Hair follicle dermal papilla cell (primary cell): ENCODE measurements around the gene GMPPB. TPM values are rescaled to one million over a fixed set of nuclear protein-coding genes. Genes with fewer than 3 reads are reported as not detected.

Experiments used
- small RNA-seq: library from RNA; depleted of rRNA; stranded (forward); fragments of <200 nt; gene quantifications from one replicate; pipeline ENCODE3, GENCODE V24; 2012
- total RNA-seq: library from RNA; depleted of rRNA; stranded (reverse); fragments of >200 nt; gene quantifications from 2 replicates; pipeline ENCODE4 v1.2.3, GENCODE V29; 2012

The GMPPB gene
- 29.3 and 31.0 TPM in 2 replicates for total RNA-seq

DNA sequence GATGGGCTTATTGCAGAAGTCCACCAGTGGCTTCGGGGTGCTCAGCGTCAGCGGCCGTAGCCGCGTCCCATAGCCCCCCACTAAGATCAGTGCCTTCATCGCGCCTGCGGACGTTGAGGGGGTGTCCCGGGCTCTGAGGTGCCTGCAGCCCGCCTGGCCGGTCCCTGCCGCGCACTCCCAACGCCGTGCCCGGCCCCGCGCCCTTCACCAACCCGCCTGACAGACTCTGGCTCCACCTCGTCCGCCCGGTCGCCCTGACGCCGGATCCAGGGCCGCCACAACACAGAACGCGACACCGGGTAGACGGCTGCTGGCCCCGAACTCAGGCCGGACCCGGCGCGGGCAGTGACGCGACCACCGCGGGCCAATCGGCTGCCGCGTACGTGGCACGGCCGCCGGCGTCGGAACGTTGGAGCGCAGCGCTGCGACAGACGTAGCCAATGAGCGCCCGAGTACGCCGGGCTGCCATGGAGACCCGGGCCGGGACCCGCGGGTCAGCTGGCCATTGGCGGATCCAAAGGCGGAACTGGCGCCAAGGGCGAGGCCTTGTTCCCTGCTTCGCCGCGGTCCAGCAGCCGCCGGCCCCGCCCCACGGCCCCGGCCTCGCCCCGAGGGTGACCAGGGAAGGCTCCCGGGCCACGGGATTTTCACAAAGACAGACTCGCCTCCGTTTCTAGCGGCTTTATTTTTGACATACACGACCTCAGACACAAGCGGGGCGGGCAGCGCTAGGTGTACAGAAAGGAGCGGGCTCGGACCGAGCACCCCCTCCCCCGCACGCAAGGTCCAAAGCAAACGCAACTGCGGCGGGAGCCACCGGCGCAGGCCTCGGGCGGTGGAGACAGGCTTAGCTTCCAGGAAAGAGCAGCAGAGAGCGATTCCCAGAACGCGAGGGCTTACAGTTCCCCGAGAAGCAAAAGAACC lies at the start of gene GMPPB:
Gene GMPPB (minus strand): TSS at position 324 of the 924 bp plus-strand sequence. CDS start 225 bp downstream, at position 99.

DNA sequence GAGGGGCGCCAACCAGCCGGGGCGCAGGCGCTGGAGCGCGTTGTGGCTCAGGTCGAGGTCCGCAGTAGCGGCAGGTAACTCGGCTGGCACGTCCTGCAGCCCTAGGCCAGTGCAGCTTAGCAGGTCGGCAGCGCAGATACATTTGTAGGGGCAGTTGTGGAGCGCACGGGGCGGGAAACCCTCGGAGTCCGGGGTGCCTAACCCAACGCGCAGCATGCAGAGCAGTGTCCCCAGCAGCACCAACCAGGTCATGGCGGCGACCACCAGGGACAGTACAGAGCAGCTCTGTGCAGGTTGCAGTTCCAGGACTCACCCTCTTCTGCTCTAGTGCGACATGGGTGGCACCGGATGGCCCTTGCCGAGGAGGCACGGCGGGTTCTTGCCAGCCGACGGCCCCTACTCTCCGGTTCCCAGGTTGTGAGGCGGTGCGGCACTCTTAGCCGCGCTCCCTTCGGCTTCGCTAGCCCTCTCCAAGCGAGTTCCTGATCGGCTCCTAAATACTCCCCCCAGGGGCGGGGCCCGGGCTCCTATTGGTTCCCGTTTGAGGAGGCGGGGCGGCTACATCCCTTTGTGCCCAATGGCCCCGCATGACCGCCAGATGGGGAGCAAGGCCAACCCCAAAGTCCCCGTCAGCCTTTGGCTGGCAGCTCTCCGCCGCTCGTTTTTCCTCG lies 4.4 kb downstream of the GMPPB start, which contains the start of gene AMIGO3:
Gene AMIGO3 (minus strand): TSS at position 471 of the 671 bp plus-strand sequence. CDS start 219 bp downstream, at position 252.

DNA sequence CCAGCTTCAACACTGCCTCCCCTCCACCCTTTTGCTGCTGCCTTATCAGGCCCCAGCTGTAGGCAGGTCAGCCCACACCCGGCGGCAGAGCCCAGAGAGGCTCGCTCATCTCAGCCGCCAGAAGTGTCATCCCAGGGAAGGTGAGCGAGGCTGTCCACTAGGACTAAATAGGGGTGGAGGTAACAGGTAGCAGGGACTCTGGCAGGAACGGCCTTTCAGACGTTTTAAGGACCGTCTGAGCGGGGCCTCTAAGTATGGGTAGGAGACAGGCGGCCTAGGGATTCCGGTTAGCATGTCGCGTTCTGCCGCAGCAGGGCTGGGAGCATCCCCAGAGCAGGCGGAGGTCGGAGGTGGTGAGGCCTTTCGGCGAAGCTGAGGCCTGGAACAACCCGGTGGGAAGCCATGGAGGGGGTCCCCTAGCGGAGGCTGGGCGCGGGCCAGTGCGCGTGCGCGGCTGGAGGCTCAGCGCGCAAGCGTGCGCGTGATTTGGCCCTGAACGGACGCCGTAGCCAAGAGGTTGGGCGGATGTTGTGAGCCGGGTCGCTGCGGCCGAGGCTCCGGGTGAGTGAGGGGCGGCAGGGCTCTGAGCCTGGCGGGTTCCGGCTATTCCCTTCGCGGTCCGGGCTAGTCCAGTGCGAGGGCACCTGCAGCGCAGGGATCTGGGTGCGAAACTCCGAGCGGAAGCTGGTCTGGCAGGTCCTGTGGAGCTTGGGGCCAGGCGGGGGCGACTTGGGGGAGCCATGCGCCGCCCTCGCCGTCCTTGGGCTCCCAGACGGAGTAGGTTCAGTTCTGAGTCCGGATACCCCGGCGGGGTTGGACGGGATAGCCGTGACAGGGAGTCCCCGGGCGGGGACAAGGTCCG lies 34.5 kb downstream of the GMPPB start, which contains the start of the genes MST1 and RNF123:
Gene MST1 (minus strand): TSS at position 429 of the 862 bp plus-strand sequence. CDS start 783 bp downstream, outside the sequence.
Gene RNF123 (plus strand): TSS at position 512 of the 862 bp plus-strand sequence. CDS start 1,609 bp downstream, outside the sequence.

DNA sequence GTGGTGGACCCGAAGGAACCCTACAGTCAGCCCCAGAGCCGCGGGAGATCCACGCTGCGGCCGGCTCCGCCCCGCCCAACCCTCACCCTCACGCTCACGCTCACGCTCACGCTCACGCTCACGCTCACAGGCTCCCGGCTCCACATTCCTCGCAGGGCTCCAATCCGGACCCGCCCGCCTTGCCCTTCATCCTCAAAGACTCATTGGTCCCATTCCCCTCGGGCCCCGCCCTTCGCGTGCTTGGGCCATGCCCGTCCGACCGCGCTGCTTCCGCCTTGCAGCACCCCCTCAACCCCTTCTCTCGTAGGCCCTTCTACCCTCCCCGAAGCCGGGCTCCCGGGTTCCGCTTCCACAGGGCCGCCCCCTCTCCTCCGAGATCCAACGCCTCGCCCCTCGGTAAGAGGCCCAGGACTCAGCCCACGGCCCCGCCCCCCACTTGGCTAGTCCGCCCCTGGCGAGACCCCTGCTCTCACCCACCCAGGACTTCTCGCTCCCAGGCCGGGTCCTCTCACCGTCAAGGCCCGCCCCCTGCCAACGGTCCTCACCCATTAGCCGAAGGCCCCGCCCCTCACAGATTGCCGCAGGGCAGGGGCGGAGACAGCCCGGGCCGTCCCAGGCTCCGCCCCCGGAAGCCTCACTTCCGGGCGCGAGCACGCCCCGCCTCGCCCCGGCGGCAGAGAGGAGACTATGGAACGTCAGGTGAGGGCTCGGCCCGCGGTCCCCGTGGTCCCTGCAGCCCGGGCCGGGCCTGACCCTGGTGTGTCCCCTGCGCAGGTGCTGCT lies 49.8 kb downstream of the GMPPB start, which contains the start of gene APEH:
Gene APEH (plus strand): TSS at position 637 of the 782 bp plus-strand sequence. CDS start 51 bp downstream, at position 688.

Small RNA genes lying within 50 kb of the gene (small RNA-seq; reads per million reads assigned to genes)
- gene AMIGO3, result not detected
- not detected for gene COX6CP14

Other genes with a start within 250 kb of the GMPPB start
- gene BSN, start 169.5 kb downstream of the GMPPB start, total RNA-seq, result under 0.01 and 0.16 TPM in 2 replicates
- gene APEH, start 49.6 kb downstream of the GMPPB start, total RNA-seq, result 83.4 and 103 TPM in 2 replicates
- 4.4 and 6.1 TPM in 2 replicates for gene MST1, start 34.5 kb downstream of the GMPPB start, total RNA-seq
- gene RNF123, start 34.4 kb downstream of the GMPPB start, total RNA-seq, result 26.9 and 27.9 TPM in 2 replicates
- gene AMIGO3, start 4.3 kb downstream of the GMPPB start, total RNA-seq, result 1.5 and 1.8 TPM in 2 replicates
- 58.2 and 61.0 TPM in 2 replicates for gene IP6K1, start 62.6 kb upstream of the GMPPB start, total RNA-seq
- gene CDHR4, start 75.9 kb upstream of the GMPPB start, total RNA-seq, result not detected in 2 replicates
- gene INKA1, start 79.3 kb upstream of the GMPPB start, total RNA-seq, result 11.7 and 14.1 TPM in 2 replicates
- gene UBA7, start 90.0 kb upstream of the GMPPB start, total RNA-seq, result 79.9 and 94.6 TPM in 2 replicates
- gene TRAIP, start 132.6 kb upstream of the GMPPB start, total RNA-seq, result 2.2 and 2.6 TPM in 2 replicates
- gene CAMKV, start 146.0 kb upstream of the GMPPB start, total RNA-seq, result not detected in 2 replicates
- 1.1 TPM in 2 replicates for gene MST1R, start 179.9 kb upstream of the GMPPB start, total RNA-seq
- gene MON1A, start 205.9 kb upstream of the GMPPB start, total RNA-seq, result 15.4 and 18.3 TPM in 2 replicates
- 47.0 and 54.0 TPM in 2 replicates for gene RBM6, start 216.2 kb upstream of the GMPPB start, total RNA-seq